GM23338 (cell line): ENCODE data around the gene ADGRG7. TPM values are rescaled to one million over a fixed set of nuclear protein-coding genes. Genes with fewer than 3 reads are reported as not detected.
A peak's percentile ranks its signal among the peaks of the same experiment; 100 is the strongest.

Source experiments
- ATAC-seq: fragments of 200-7000 bp; cut with Tn5 transposase; 3 replicates; pipeline ENCODE4 v1.9.1; 2020
- DNase-seq: peaks from one replicate; pipeline ENCODE4 v3.0.0-alpha.2; 2015; ENCODE audit warnings: low spot score
- H2AFZ ChIP-seq: fragments of 200-600 bp; sonication (generic); 2 replicates; pipeline ENCODE4 v1.8.0; 2016; ENCODE audit warnings: antibody characterized with exemption, mild to moderate bottlenecking, moderate library complexity
- H3F3A ChIP-seq: fragments of 200-600 bp; sonication (generic); replicated peaks from 2 replicates; pipeline ENCODE4 v1.8.0; 2017; ENCODE audit warnings: antibody characterized with exemption, mixed run types, low read depth
- H3K27ac ChIP-seq: fragments of 200-600 bp; sonication (generic); 2 replicates; pipeline ENCODE4 v1.6.1; 2016; ENCODE audit warnings: low read depth
- H3K27me3 ChIP-seq: fragments of 200-600 bp; sonication (generic); 2 replicates; pipeline ENCODE4 v1.8.0; 2016; ENCODE audit warnings: mild to moderate bottlenecking, mixed run types, moderate library complexity; ENCODE audit not compliant: insufficient read depth
- H3K36me3 ChIP-seq: fragments of 200-600 bp; sonication (generic); 2 replicates; pipeline ENCODE4 v1.8.0; 2016; ENCODE audit warnings: mild to moderate bottlenecking; ENCODE audit not compliant: insufficient read depth
- H3K4me1 ChIP-seq: fragments of 200-600 bp; sonication (generic); 2 replicates; pipeline ENCODE4 v1.8.0; 2016; ENCODE audit warnings: mild to moderate bottlenecking, moderate library complexity; ENCODE audit not compliant: insufficient read depth
- H3K4me2 ChIP-seq: fragments of 200-600 bp; sonication (generic); 2 replicates; pipeline ENCODE4 v1.7.1; 2017; ENCODE audit warnings: mixed run types
- H3K4me3 ChIP-seq: fragments of 200-600 bp; sonication (generic); 2 replicates; pipeline ENCODE4 v1.6.1; 2016; ENCODE audit warnings: mixed run types
- H3K79me2 ChIP-seq: fragments of 200-600 bp; sonication (generic); replicated peaks from 2 replicates; pipeline ENCODE4 v1.8.0; 2017; ENCODE audit warnings: mild to moderate bottlenecking; ENCODE audit not compliant: insufficient read depth
- H3K9me2 ChIP-seq: fragments of 200-600 bp; sonication (generic); 2 replicates; pipeline ENCODE4 v1.8.0; 2017; ENCODE audit not compliant: insufficient read depth
- H4K20me1 ChIP-seq: fragments of 200-600 bp; sonication (generic); replicated peaks from 2 replicates; pipeline ENCODE4 v1.8.0; 2017; ENCODE audit warnings: mild to moderate bottlenecking; ENCODE audit not compliant: insufficient read depth
- H3K27ac Mint-ChIP-seq: 2 replicates; pipeline ENCODE4 v1.8.0; 2020; ENCODE audit warnings: inconsistent platforms, mild to moderate bottlenecking, moderate library complexity, mixed read lengths
- H3K27me3 Mint-ChIP-seq: 3 replicates; pipeline ENCODE4 v1.8.0; 2022; ENCODE audit warnings: low read depth, mild to moderate bottlenecking, moderate library complexity, mixed read lengths, inconsistent platforms; ENCODE audit not compliant: insufficient read depth, poor library complexity
- H3K36me3 Mint-ChIP-seq: 3 replicates; pipeline ENCODE4 v1.8.0; 2021; ENCODE audit warnings: low read depth, mild to moderate bottlenecking, inconsistent platforms, moderate library complexity, mixed read lengths
- H3K4me1 Mint-ChIP-seq: 3 replicates; pipeline ENCODE4 v1.8.0; 2020; ENCODE audit warnings: mild to moderate bottlenecking, inconsistent platforms, mixed read lengths
- H3K4me3 Mint-ChIP-seq: 3 replicates; pipeline ENCODE4 v1.8.0; 2021; ENCODE audit warnings: moderate library complexity, mild to moderate bottlenecking, inconsistent platforms, mixed read lengths
- H3K9me3 Mint-ChIP-seq: 3 replicates; pipeline ENCODE4 v1.8.0; 2020; ENCODE audit warnings: moderate library complexity, mild to moderate bottlenecking, inconsistent platforms, mixed read lengths
- CREB1 ChIP-seq: fragments of 250-450 bp; sonication (Bioruptor Pico); IDR thresholded peaks from 2 replicates; pipeline ENCODE4 v1.5.0; 2020; ENCODE audit warnings: low read depth, mild to moderate bottlenecking, moderate library complexity
- CTCF ChIP-seq, 2 experiments: fragments of 200-600 bp in 1 of 2; sonication (generic) in 1 of 2; conservative IDR thresholded peaks; 2 replicates each; pipeline versions ENCODE4 v1.5.1 to v1.6.1; 2016 to 2017; ENCODE audit warnings: antibody characterized with exemption in 2 of 2, low read depth in 2 of 2, mild to moderate bottlenecking in 2 of 2, moderate library complexity in 1 of 2
- ETS1 ChIP-seq: IDR thresholded peaks from 2 replicates; pipeline ENCODE4 v1.6.1; 2016; ENCODE audit warnings: antibody characterized with exemption
- JUNB ChIP-seq: IDR thresholded peaks from one replicate; pipeline ENCODE4 v1.6.1; 2016; ENCODE audit warnings: antibody characterized with exemption; ENCODE audit not compliant: unreplicated experiment
- NANOG ChIP-seq: IDR thresholded peaks from 2 replicates; pipeline ENCODE4 v1.6.1; 2016; ENCODE audit warnings: antibody characterized with exemption, borderline replicate concordance
- STAT1 ChIP-seq: IDR thresholded peaks from one replicate; pipeline ENCODE4 v1.6.1; 2016; ENCODE audit warnings: antibody characterized with exemption; ENCODE audit not compliant: unreplicated experiment
- ZNF114 ChIP-seq: fragments of 250-450 bp; sonication (Bioruptor Pico); IDR thresholded peaks from 2 replicates; pipeline ENCODE4 v1.5.0; 2020; ENCODE audit warnings: mild to moderate bottlenecking, moderate library complexity
- ZNF331 ChIP-seq: fragments of 250-450 bp; sonication (Bioruptor Pico); IDR thresholded peaks from 2 replicates; pipeline ENCODE4 v1.5.0; 2020; ENCODE audit warnings: low read depth, mild to moderate bottlenecking, moderate library complexity
- ZNF462 ChIP-seq: fragments of 250-450 bp; sonication (Bioruptor Pico); IDR thresholded peaks from 2 replicates; pipeline ENCODE4 v1.5.0; 2020; ENCODE audit warnings: mild to moderate bottlenecking, moderate library complexity
- polyA plus RNA-seq: library from polyadenylated mRNA; unstranded; fragments of >200 nt; fragmentation: Nextera tagmentation; extraction: Ambion mirVana; gene quantifications from 2 replicates; pipeline ENCODE4 v1.2.1, GENCODE V29; 2016
- total RNA-seq: library from RNA; depleted of rRNA; stranded (reverse); fragments of >200 nt; shearing (Covaris generic); gene quantifications from 2 replicates; pipeline ENCODE4 v1.2.3, GENCODE V29; 2014

The ADGRG7 gene
- total and polyA plus RNA-seq, 2 experiments from 2014 or later, result not detected

- Histone ChIP-seq H2AFZ (peak overlapping the region; percentile 95), H3K9me2 (no peaks in the 10 kb centered on the region), H3K4me2 (no peak overlapping the region), H3F3A (no peaks in the 10 kb centered on the region), H3K27ac (no peak overlapping the region), H3K4me3 (no peak overlapping the region), H4K20me1 (no peaks in the 10 kb centered on the region), H3K36me3 (no peaks in the 10 kb centered on the region), H3K27me3 (no peaks in the 10 kb centered on the region), H3K79me2 (no peaks in the 10 kb centered on the region), H3K4me1 (no peaks in the 10 kb centered on the region)
- Mint-ChIP-seq H3K4me3 (no peak overlapping the region), H3K36me3 (no peaks in the 10 kb centered on the region), H3K27ac (no peak overlapping the region; the same call in 1 of the 2 replicates), H3K9me3 (no peaks in the 10 kb centered on the region), H3K4me1 (peaks cover 5% of the 10 kb centered on the region; the same call in 1 of the 3 replicates), H3K27me3 (no peaks in the 10 kb centered on the region)
- DNase-seq (peak; percentile 44), ATAC-seq (peak; percentile 97)
- no peak for TF ChIP-seq CTCF (conservative IDR thresholded peaks at IDR 0.05; ENCODE audit: low read depth in 2 of 2)
Measured at GRCh38 chr3:100653604-100654294, 44.3 kb downstream of the ADGRG7 start.

GRCh38 chr3:100656945-100657344 lies 47.5 kb downstream of the ADGRG7 start:
- Histone ChIP-seq H3K4me1 (no peaks in the 10 kb centered on the region), H3K36me3 (no peaks in the 10 kb centered on the region), H2AFZ (no peak overlapping the region), H3K27me3 (no peaks in the 10 kb centered on the region), H3K4me2 (no peak overlapping the region), H3K27ac (no peak overlapping the region), H4K20me1 (no peaks in the 10 kb centered on the region), H3K4me3 (no peak overlapping the region), H3K9me2 (no peaks in the 10 kb centered on the region), H3K79me2 (no peaks in the 10 kb centered on the region), H3F3A (no peaks in the 10 kb centered on the region)
- H3K4me3 Mint-ChIP-seq, result no peak overlapping the region
- H3K9me3 Mint-ChIP-seq, result no peaks in the 10 kb centered on the region
- DNase-seq (no peak), ATAC-seq (no peak)
- H3K36me3 Mint-ChIP-seq, result no peaks in the 10 kb centered on the region
- no peak overlapping the region for H3K27ac Mint-ChIP-seq
- no peaks in the 10 kb centered on the region for H3K27me3 Mint-ChIP-seq
- H3K4me1 Mint-ChIP-seq, result peaks cover 2% of the 10 kb centered on the region; the same call in 1 of the 3 replicates
- TF ChIP-seq CREB1 (no peak), STAT1 (no peak), CTCF (conservative IDR thresholded peaks at IDR 0.05; ENCODE audit: low read depth in 2 of 2) (no peak), JUNB (no peak), ZNF331 (CRISPR knock-in tag) (no peak), ETS1 (no peak), ZNF462 (CRISPR knock-in tag) (no peak), ZNF114 (no peak), NANOG (no peak)
